ENCODE measurements around the gene POLA1.

The POLA1 gene

GRCh38 chrX:24987731-24988130 is 294.0 kb downstream of the POLA1 start:
- no peak for DNase-seq

- no peak for DNase-seq
Observed at GRCh38 chrX:24988314-24988713, 294.6 kb downstream of the POLA1 start.

- DNase-seq: no peak
Observed at GRCh38 chrX:24990535-24990934, 296.8 kb downstream of the POLA1 start.

GRCh38 chrX:24993879-24994278 is 300.2 kb downstream of the POLA1 start:
- no peak for DNase-seq

- no peak for DNase-seq
Observed at GRCh38 chrX:24996096-24996709, 302.5 kb downstream of the POLA1 start.

- no peak for DNase-seq
Observed at GRCh38 chrX:24999511-24999910, 305.8 kb downstream of the POLA1 start.

GRCh38 chrX:25001808-25002660 is 308.3 kb downstream of the POLA1 start:
- DNase-seq: no peak

- no peak for DNase-seq
Observed at GRCh38 chrX:25002661-25003020, 308.9 kb downstream of the POLA1 start.

GRCh38 chrX:25003066-25003849 is 309.5 kb downstream of the POLA1 start:
- no peak for DNase-seq

- DNase-seq: no peak
Observed at GRCh38 chrX:25004040-25004439, 310.3 kb downstream of the POLA1 start.

- no peak for DNase-seq
Observed at GRCh38 chrX:25004485-25005032, 310.8 kb downstream of the POLA1 start.

- DNase-seq: no peak
Observed at GRCh38 chrX:25005034-25005381, 311.3 kb downstream of the POLA1 start.

GRCh38 chrX:25005382-25006185 is 311.9 kb downstream of the POLA1 start:
- no peak for DNase-seq

- DNase-seq: no peak
Observed at GRCh38 chrX:25006586-25007058, 312.9 kb downstream of the POLA1 start.

GRCh38 chrX:25007059-25008053 is 313.6 kb downstream of the POLA1 start:
- DNase-seq: no peak

- DNase-seq: no peak
Observed at GRCh38 chrX:25009407-25009806, 315.7 kb downstream of the POLA1 start.

GRCh38 chrX:25010784-25011588 is 317.3 kb downstream of the POLA1 start:
- DNase-seq: no peak

- DNase-seq: no peak
Observed at GRCh38 chrX:25011589-25012432, 318.1 kb downstream of the POLA1 start.

GRCh38 chrX:25012433-25012735 is 318.7 kb downstream of the POLA1 start:
- no peak for DNase-seq
